HG02870 (cell line): ENCODE measurements around the gene DLG2.

Source experiments
- ATAC-seq: cut with Tn5 transposase; IDR thresholded peaks from one replicate; pipeline ENCODE4 v1.9.1; 2021; ENCODE audit warnings: mild to moderate bottlenecking, moderate library complexity; ENCODE audit not compliant: unreplicated experiment

The DLG2 gene

GRCh38 chr11:83922318-83922717 lies 1704.8 kb downstream of the DLG2 start:
- no peak for ATAC-seq

GRCh38 chr11:83921447-83922192 lies 1705.5 kb downstream of the DLG2 start:
- ATAC-seq = no peak

- ATAC-seq = no peak
These were observed 1708.7 kb downstream of the DLG2 start for GRCh38 chr11:83918476-83918875.

GRCh38 chr11:83914995-83915394 lies 1712.1 kb downstream of the DLG2 start:
- no peak for ATAC-seq

GRCh38 chr11:83909579-83910534 lies 1717.3 kb downstream of the DLG2 start:
- no peak for ATAC-seq

GRCh38 chr11:83908298-83908856 lies 1718.8 kb downstream of the DLG2 start:
- no peak for ATAC-seq

GRCh38 chr11:83895516-83895915 lies 1731.6 kb downstream of the DLG2 start:
- ATAC-seq = no peak

- ATAC-seq = no peak
These were observed 1745.7 kb downstream of the DLG2 start for GRCh38 chr11:83881428-83881827.

GRCh38 chr11:83871054-83871453 lies 1756.1 kb downstream of the DLG2 start:
- ATAC-seq = no peak

- no peak for ATAC-seq
These were observed 1760.5 kb downstream of the DLG2 start for GRCh38 chr11:83866655-83867054.

- no peak for ATAC-seq
These were observed 1761.3 kb downstream of the DLG2 start for GRCh38 chr11:83865636-83866461.

GRCh38 chr11:83864412-83865057 lies 1762.6 kb downstream of the DLG2 start:
- ATAC-seq = no peak

GRCh38 chr11:83863272-83863671 lies 1763.9 kb downstream of the DLG2 start:
- no peak for ATAC-seq

GRCh38 chr11:83862691-83863090 lies 1764.5 kb downstream of the DLG2 start:
- no peak for ATAC-seq

- ATAC-seq = no peak
These were observed 1765.1 kb downstream of the DLG2 start for GRCh38 chr11:83862033-83862432.

- ATAC-seq = no peak
These were observed 1768.5 kb downstream of the DLG2 start for GRCh38 chr11:83858694-83859093.

GRCh38 chr11:83855237-83855636 lies 1771.9 kb downstream of the DLG2 start:
- ATAC-seq = no peak

- no peak for ATAC-seq
These were observed 1774.2 kb downstream of the DLG2 start for GRCh38 chr11:83852775-83853442.

- no peak for ATAC-seq
These were observed 1775.1 kb downstream of the DLG2 start for GRCh38 chr11:83852012-83852411.
